Suprapubic skin (tissue), 4 donors: ENCODE data around the gene ENOX2.

Experiments used
- EP300 ChIP-seq: sonication (generic); formaldehyde crosslinking; IDR thresholded peaks from one replicate; pipeline ENCODE4 v1.6.1; 2017; ENCODE audit warnings: antibody characterized with exemption
- POLR2AphosphoS5 ChIP-seq, 3 donors: sonication (generic); formaldehyde crosslinking; IDR thresholded peaks; one replicate each; pipeline ENCODE4 v1.6.1; 2017; ENCODE audit warnings: antibody characterized with exemption in 3 of 3
- TF ChIP-seq, protein P1 (sequence below), 2 donors: fragments of 200-600 bp in 1 of 2; fragments of 450-650 bp in 1 of 2; sonication (generic) in 1 of 2; IDR thresholded peaks; one replicate each; pipeline ENCODE4 v1.5.1; 2016 to 2019; ENCODE audit warnings: antibody characterized with exemption in 2 of 2, mild to moderate bottlenecking in 1 of 2, moderate library complexity in 1 of 2

DNA sequence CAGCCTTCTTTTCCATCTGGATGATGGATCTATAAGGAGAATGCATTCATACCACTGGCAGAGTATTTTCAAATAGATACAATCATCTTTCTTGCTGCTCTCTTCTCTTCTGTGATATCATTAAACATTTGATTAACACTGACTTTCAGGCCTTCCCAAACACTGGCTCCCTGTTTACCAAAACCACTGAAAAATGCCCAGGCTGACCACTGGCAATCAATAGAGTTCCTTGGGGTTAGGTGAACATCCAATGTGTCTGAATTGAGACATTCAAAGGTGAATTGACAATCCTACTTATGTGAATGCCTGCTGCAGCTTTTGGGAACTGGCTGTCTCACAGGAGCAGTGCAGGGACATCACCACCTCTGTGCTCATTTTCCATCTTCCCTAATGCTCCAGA lies 168.3 kb downstream of the ENOX2 start:
- TF ChIP-seq EP300 (no peak), POLR2AphosphoS5 (IDR thresholded peaks at IDR 0.05) (no peak)
- TF ChIP-seq, protein P1, sequence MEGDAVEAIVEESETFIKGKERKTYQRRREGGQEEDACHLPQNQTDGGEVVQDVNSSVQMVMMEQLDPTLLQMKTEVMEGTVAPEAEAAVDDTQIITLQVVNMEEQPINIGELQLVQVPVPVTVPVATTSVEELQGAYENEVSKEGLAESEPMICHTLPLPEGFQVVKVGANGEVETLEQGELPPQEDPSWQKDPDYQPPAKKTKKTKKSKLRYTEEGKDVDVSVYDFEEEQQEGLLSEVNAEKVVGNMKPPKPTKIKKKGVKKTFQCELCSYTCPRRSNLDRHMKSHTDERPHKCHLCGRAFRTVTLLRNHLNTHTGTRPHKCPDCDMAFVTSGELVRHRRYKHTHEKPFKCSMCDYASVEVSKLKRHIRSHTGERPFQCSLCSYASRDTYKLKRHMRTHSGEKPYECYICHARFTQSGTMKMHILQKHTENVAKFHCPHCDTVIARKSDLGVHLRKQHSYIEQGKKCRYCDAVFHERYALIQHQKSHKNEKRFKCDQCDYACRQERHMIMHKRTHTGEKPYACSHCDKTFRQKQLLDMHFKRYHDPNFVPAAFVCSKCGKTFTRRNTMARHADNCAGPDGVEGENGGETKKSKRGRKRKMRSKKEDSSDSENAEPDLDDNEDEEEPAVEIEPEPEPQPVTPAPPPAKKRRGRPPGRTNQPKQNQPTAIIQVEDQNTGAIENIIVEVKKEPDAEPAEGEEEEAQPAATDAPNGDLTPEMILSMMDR (IDR thresholded peaks at IDR 0.05) = no peak
